HFF-Myc (cell line): ENCODE results near the gene USP44.

ENCODE experiments used
- DNase-seq: peaks from one replicate; pipeline ENCODE4 v3.0.0-alpha.2; 2011; ENCODE audit warnings: low read depth; ENCODE audit errors: extremely low read depth
- H3K4me3 ChIP-seq: replicated peaks from 2 replicates; pipeline ENCODE4 v1.5.1; 2011; ENCODE audit warnings: low read depth, mild to moderate bottlenecking, control low read depth, low read length
- TF ChIP-seq, protein P1 (sequence below): IDR thresholded peaks from 2 replicates; pipeline ENCODE4 v1.5.1; 2012; ENCODE audit warnings: mild to moderate bottlenecking, low read depth, low read length, control low read depth; ENCODE audit errors: missing control alignments

USP44 gene

GRCh38 chr12:95513599-95513998, 37.7 kb downstream of the USP44 start:
- no peak for DNase-seq
- H3K4me3 ChIP-seq = no peak overlapping the region
- TF ChIP-seq, protein P1, sequence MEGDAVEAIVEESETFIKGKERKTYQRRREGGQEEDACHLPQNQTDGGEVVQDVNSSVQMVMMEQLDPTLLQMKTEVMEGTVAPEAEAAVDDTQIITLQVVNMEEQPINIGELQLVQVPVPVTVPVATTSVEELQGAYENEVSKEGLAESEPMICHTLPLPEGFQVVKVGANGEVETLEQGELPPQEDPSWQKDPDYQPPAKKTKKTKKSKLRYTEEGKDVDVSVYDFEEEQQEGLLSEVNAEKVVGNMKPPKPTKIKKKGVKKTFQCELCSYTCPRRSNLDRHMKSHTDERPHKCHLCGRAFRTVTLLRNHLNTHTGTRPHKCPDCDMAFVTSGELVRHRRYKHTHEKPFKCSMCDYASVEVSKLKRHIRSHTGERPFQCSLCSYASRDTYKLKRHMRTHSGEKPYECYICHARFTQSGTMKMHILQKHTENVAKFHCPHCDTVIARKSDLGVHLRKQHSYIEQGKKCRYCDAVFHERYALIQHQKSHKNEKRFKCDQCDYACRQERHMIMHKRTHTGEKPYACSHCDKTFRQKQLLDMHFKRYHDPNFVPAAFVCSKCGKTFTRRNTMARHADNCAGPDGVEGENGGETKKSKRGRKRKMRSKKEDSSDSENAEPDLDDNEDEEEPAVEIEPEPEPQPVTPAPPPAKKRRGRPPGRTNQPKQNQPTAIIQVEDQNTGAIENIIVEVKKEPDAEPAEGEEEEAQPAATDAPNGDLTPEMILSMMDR = no peak

GRCh38 chr12:95511977-95512376, 39.3 kb downstream of the USP44 start:
- no peak overlapping the region for H3K4me3 ChIP-seq
- TF ChIP-seq, protein P1 = no peak
- no peak for DNase-seq

GRCh38 chr12:95509300-95509699, 42.0 kb downstream of the USP44 start:
- TF ChIP-seq, protein P1 = no peak
- no peak for DNase-seq
- no peak overlapping the region for H3K4me3 ChIP-seq

GRCh38 chr12:95506707-95507523, 44.4 kb downstream of the USP44 start:
- TF ChIP-seq, protein P1 = no peak
- no peak for DNase-seq
- H3K4me3 ChIP-seq = no peak overlapping the region

- no peak overlapping the region for H3K4me3 ChIP-seq
- DNase-seq = no peak
- TF ChIP-seq, protein P1 = no peak
These were observed 46.2 kb downstream of the USP44 start for GRCh38 chr12:95505039-95505438.

- H3K4me3 ChIP-seq = no peak overlapping the region
- DNase-seq = no peak
- TF ChIP-seq, protein P1 = no peak
These were observed 47.1 kb downstream of the USP44 start for GRCh38 chr12:95504140-95504539.
